HepG2 (cell line): Measurements from ENCODE around the gene CYB5A. TPM values are rescaled to one million over a fixed set of nuclear protein-coding genes. Genes with fewer than 3 reads are reported as not detected.

Experiments used
- CENPT ChIP-seq: sonication (generic); formaldehyde crosslinking; IDR thresholded peaks from 2 replicates; pipeline ENCODE4 v1.8.0; 2022; ENCODE audit warnings: low read depth, mild to moderate bottlenecking, moderate library complexity, missing genetic modification reagents
- CREB1 ChIP-seq, 2 experiments: fragments of 450-650 bp in 1 of 2; IDR thresholded peaks; 2 replicates each; pipeline ENCODE4 v1.6.1; 2016 to 2017; ENCODE audit warnings: control low read depth in 1 of 2, mild to moderate bottlenecking in 1 of 2, missing compliant biosample characterization in 1 of 2, missing genetic modification characterization in 1 of 2
- DR1 ChIP-seq: sonication (generic); formaldehyde crosslinking; IDR thresholded peaks from 2 replicates; pipeline ENCODE4 v1.8.0; 2021; ENCODE audit warnings: mild to moderate bottlenecking, missing genetic modification reagents, inconsistent platforms
- ISL2 ChIP-seq: sonication (generic); formaldehyde crosslinking; IDR thresholded peaks from 2 replicates; pipeline ENCODE4 v1.5.0; 2020; ENCODE audit warnings: missing genetic modification reagents
- MATR3 ChIP-seq: sonication (generic); formaldehyde crosslinking; IDR thresholded peaks from 2 replicates; pipeline ENCODE4 v1.4.0; 2020; ENCODE audit warnings: missing genetic modification reagents
- NPAS2 ChIP-seq: sonication (generic); formaldehyde crosslinking; IDR thresholded peaks from 2 replicates; pipeline ENCODE4 v1.8.0; 2022; ENCODE audit warnings: mild to moderate bottlenecking, missing genetic modification reagents, borderline replicate concordance
- NR1H2 ChIP-seq: sonication (generic); formaldehyde crosslinking; IDR thresholded peaks from 2 replicates; pipeline ENCODE4 v1.8.1; 2022; ENCODE audit warnings: low read depth, missing genetic modification reagents, borderline replicate concordance
- NR2F2 ChIP-seq: IDR thresholded peaks from 2 replicates; pipeline ENCODE4 v1.6.1; 2012; ENCODE audit warnings: low read depth, inconsistent platforms, borderline replicate concordance
- POLR2A ChIP-seq, 2 experiments: IDR thresholded peaks; 2 replicates each; pipeline ENCODE4 v1.6.1; 2011; ENCODE audit warnings: low read depth in 2 of 2, low read length in 2 of 2, mild to moderate bottlenecking in 1 of 2, moderate library complexity in 1 of 2; ENCODE audit not compliant: insufficient read depth in 1 of 2
- SAFB2 ChIP-seq: sonication (generic); formaldehyde crosslinking; IDR thresholded peaks from 2 replicates; pipeline ENCODE4 v1.5.1; 2020; ENCODE audit warnings: missing genetic modification reagents, low read depth, mild to moderate bottlenecking, borderline replicate concordance
- SMAD9 ChIP-seq: sonication (generic); formaldehyde crosslinking; IDR thresholded peaks from 2 replicates; pipeline ENCODE4 v1.5.1; 2020; ENCODE audit warnings: mild to moderate bottlenecking, missing genetic modification reagents
- TRAFD1 ChIP-seq: sonication (generic); formaldehyde crosslinking; IDR thresholded peaks from 2 replicates; pipeline ENCODE4 v1.5.1; 2020; ENCODE audit warnings: missing genetic modification reagents, mild to moderate bottlenecking, borderline replicate concordance
- ZKSCAN1 ChIP-seq: fragments of 150-350 bp; IDR thresholded peaks from 2 replicates; pipeline ENCODE4 v1.6.1; 2014; ENCODE audit warnings: low read length
- ZNF142 ChIP-seq: sonication (generic); formaldehyde crosslinking; IDR thresholded peaks from 2 replicates; pipeline ENCODE4 v1.4.0; 2020; ENCODE audit warnings: missing genetic modification reagents
- ZNF468 ChIP-seq: sonication (generic); formaldehyde crosslinking; IDR thresholded peaks from 2 replicates; pipeline ENCODE4 v1.8.0; 2022; ENCODE audit warnings: mild to moderate bottlenecking, moderate library complexity, missing genetic modification reagents
- ZNF557 ChIP-seq: sonication (generic); formaldehyde crosslinking; IDR thresholded peaks from 2 replicates; pipeline ENCODE4 v1.4.0; 2020; ENCODE audit warnings: missing genetic modification reagents
- ZNF563 ChIP-seq: sonication (generic); formaldehyde crosslinking; IDR thresholded peaks from 2 replicates; pipeline ENCODE4 v1.8.0; 2022; ENCODE audit warnings: mild to moderate bottlenecking, moderate library complexity, missing genetic modification reagents
- ZNF713 ChIP-seq: sonication (generic); formaldehyde crosslinking; IDR thresholded peaks from 2 replicates; pipeline ENCODE4 v1.4.0; 2020; ENCODE audit warnings: mild to moderate bottlenecking, missing genetic modification reagents
- ZNF747 ChIP-seq: sonication (generic); formaldehyde crosslinking; IDR thresholded peaks from 2 replicates; pipeline ENCODE4 v1.8.1; 2023; ENCODE audit warnings: missing genetic modification reagents, mild to moderate bottlenecking, borderline replicate concordance
- ZNF790 ChIP-seq: sonication (generic); formaldehyde crosslinking; IDR thresholded peaks from 2 replicates; pipeline ENCODE4 v1.8.0; 2022; ENCODE audit warnings: missing genetic modification reagents, mild to moderate bottlenecking, borderline replicate concordance
- ZSCAN25 ChIP-seq: sonication (generic); formaldehyde crosslinking; IDR thresholded peaks from 2 replicates; pipeline ENCODE4 v1.8.0; 2022; ENCODE audit warnings: mild to moderate bottlenecking, missing genetic modification reagents
- polyA plus RNA-seq, 8 experiments: library from polyadenylated mRNA; depleted of rRNA in 3 of 8; stranded (reverse) in 7 of 8; unstranded in 1 of 8; fragments of >200 nt; fragmentation: Illumina TruSeq in 4 of 8; extraction: Trizol in 4 of 8; gene quantifications; 2 replicates each; pipeline versions ENCODE4 v1.2.1 to v1.2.3, GENCODE V29; 2011 to 2016; ENCODE audit warnings: low read depth in 4 of 8, missing spikeins in 1 of 8, mixed read lengths in 1 of 8; ENCODE audit not compliant: insufficient read depth in 1 of 8
- total RNA-seq, 5 experiments: library from RNA; depleted of rRNA; stranded (reverse); fragments of >200 nt; fragmentation: Illumina TruSeq; extraction: Trizol; gene quantifications; 2 replicates each; pipeline ENCODE4 v1.2.3, GENCODE V29; 2016; ENCODE audit warnings: low read depth in 1 of 5
- TF ChIP-seq, protein P1 (sequence below): sonication (generic); formaldehyde crosslinking; IDR thresholded peaks from 2 replicates; pipeline ENCODE4 v1.9.0; 2021; ENCODE audit warnings: missing genetic modification reagents, mild to moderate bottlenecking, borderline replicate concordance
- TF ChIP-seq, protein P2 (sequence below): sonication (generic); formaldehyde crosslinking; conservative IDR thresholded peaks from 2 replicates; pipeline ENCODE4 v1.4.0; 2020; ENCODE audit warnings: missing genetic modification reagents

The CYB5A gene
- total and polyA plus RNA-seq, 2 of the 13 experiments (the other 11 are each of a cell fraction or from before 2014, with no cell fraction given), result 215 to 356 TPM

- TF ChIP-seq ZNF557 (CRISPR knock-in tag), result no peak
- no peak for TF ChIP-seq ZNF468 (CRISPR knock-in tag)
- TF ChIP-seq CENPT (CRISPR knock-in tag), result no peak
- no peak for TF ChIP-seq ISL2 (CRISPR knock-in tag)
- no peak for TF ChIP-seq TRAFD1 (CRISPR knock-in tag)
- TF ChIP-seq SMAD9 (CRISPR knock-in tag), result no peak
- TF ChIP-seq, protein P1, sequence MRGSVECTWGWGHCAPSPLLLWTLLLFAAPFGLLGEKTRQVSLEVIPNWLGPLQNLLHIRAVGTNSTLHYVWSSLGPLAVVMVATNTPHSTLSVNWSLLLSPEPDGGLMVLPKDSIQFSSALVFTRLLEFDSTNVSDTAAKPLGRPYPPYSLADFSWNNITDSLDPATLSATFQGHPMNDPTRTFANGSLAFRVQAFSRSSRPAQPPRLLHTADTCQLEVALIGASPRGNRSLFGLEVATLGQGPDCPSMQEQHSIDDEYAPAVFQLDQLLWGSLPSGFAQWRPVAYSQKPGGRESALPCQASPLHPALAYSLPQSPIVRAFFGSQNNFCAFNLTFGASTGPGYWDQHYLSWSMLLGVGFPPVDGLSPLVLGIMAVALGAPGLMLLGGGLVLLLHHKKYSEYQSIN (CRISPR knock-in tag), result no peak
- no peak for TF ChIP-seq CREB1 (IDR thresholded peaks at IDR 0.05)
- 0 out of 2 replicates have a peak, but pooled peaks have one; percentile 30 for TF ChIP-seq CREB1 (CRISPR knock-in tag; IDR thresholded peaks at IDR 0.05)
- TF ChIP-seq POLR2A (IDR thresholded peaks at IDR 0.05; ENCODE audit: insufficient read depth in 1 of 2, low read depth in 2 of 2, low read length in 2 of 2), result no peak
- TF ChIP-seq ZSCAN25 (CRISPR knock-in tag), result no peak
- TF ChIP-seq NPAS2 (CRISPR knock-in tag), result no peak
- TF ChIP-seq NR1H2 (CRISPR knock-in tag), result no peak
- no peak for TF ChIP-seq NR2F2
- no peak for TF ChIP-seq SAFB2 (CRISPR knock-in tag)
- TF ChIP-seq ZNF713, result no peak
- TF ChIP-seq, protein P2, sequence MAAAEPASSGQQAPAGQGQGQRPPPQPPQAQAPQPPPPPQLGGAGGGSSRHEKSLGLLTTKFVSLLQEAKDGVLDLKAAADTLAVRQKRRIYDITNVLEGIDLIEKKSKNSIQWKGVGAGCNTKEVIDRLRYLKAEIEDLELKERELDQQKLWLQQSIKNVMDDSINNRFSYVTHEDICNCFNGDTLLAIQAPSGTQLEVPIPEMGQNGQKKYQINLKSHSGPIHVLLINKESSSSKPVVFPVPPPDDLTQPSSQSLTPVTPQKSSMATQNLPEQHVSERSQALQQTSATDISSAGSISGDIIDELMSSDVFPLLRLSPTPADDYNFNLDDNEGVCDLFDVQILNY, result no peak
- no peak for TF ChIP-seq ZNF790 (CRISPR knock-in tag)
- no peak for TF ChIP-seq ZNF142 (CRISPR knock-in tag)
- no peak for TF ChIP-seq DR1 (CRISPR knock-in tag)
- no peak for TF ChIP-seq ZNF563
- TF ChIP-seq ZKSCAN1, result no peak
- no peak for TF ChIP-seq MATR3 (CRISPR knock-in tag)
- TF ChIP-seq ZNF747 (CRISPR knock-in tag), result no peak
Measured at GRCh38 chr18:74266161-74266560, 25.6 kb downstream of the CYB5A start (continued).
